SK-N-SH (cell line): ENCODE measurements around the gene MAST2. TPM values are rescaled to one million over a fixed set of nuclear protein-coding genes. Genes with fewer than 3 reads are reported as not detected.

Experiments
- CTCF ChIA-PET: fragments of 300-600, 350-600 bp; formaldehyde crosslinking; extraction: SDS; loops from one replicate; lab custom pipeline; 2021; lab: Yijun Ruan, JAX
- POLR2A ChIA-PET: fragments of 350-600 bp; sonication (Branson Sonifier 250); formaldehyde crosslinking; extraction: SDS; loops from one replicate; lab custom pipeline; 2020; ENCODE audit warnings: antibody characterized with exemption, inconsistent platforms; lab: Yijun Ruan, JAX
- DNase-seq: peaks from one replicate; pipeline ENCODE4 v3.0.0; 2012
- H2AFZ ChIP-seq: fragments of 200-600 bp; sonication (generic); 2 replicates; pipeline ENCODE4 v1.8.1; 2016; ENCODE audit warnings: antibody characterized with exemption, mild to moderate bottlenecking, low read depth
- H3F3A ChIP-seq: fragments of 200-600 bp; sonication (generic); replicated peaks from 2 replicates; pipeline ENCODE3; 2016; ENCODE audit warnings: antibody characterized with exemption, mild to moderate bottlenecking; ENCODE audit not compliant: insufficient read depth
- H3K27ac ChIP-seq, 2 experiments: fragments of 200-500 bp in 1 of 2; fragments of 200-600 bp in 1 of 2; sonication (Bioruptor generic) in 1 of 2; sonication (generic), shearing (Covaris generic) in 1 of 2; 2 replicates each; pipeline versions ENCODE4 v1.5.1 to v1.6.1; 2014 to 2016; ENCODE audit warnings: low read depth in 2 of 2, inconsistent platforms in 1 of 2, low read length in 1 of 2, mild to moderate bottlenecking in 1 of 2, mixed read lengths in 1 of 2
- H3K27me3 ChIP-seq: fragments of 200-600 bp; sonication (generic), shearing (Covaris generic); 2 replicates; pipeline ENCODE4 v1.6.1; 2016; ENCODE audit warnings: mixed run types; ENCODE audit not compliant: insufficient read depth
- H3K36me3 ChIP-seq, 2 experiments: fragments of 200-500 bp in 1 of 2; fragments of 200-600 bp in 1 of 2; sonication (Bioruptor generic) in 1 of 2; sonication (generic) in 1 of 2; replicated peaks in 1 of 2; 2 replicates each; pipeline versions ENCODE3 to v1.5.1; 2014 to 2016; ENCODE audit warnings: low read length in 1 of 2, mild to moderate bottlenecking in 1 of 2; ENCODE audit not compliant: insufficient read depth in 2 of 2, control insufficient read depth in 1 of 2
- H3K4me1 ChIP-seq, 2 experiments: fragments of 200-500 bp in 1 of 2; fragments of 200-600 bp in 1 of 2; sonication (Bioruptor generic) in 1 of 2; sonication (generic), shearing (Covaris generic) in 1 of 2; 2 replicates each; pipeline versions ENCODE4 v1.5.1 to v1.6.1; 2014 to 2016; ENCODE audit warnings: low read depth in 1 of 2, low read length in 1 of 2, mixed run types in 1 of 2; ENCODE audit not compliant: insufficient read depth in 2 of 2, control insufficient read depth in 1 of 2
- H3K4me2 ChIP-seq: fragments of 200-600 bp; sonication (generic), shearing (Covaris generic); 2 replicates; pipeline ENCODE4 v1.6.1; 2017; ENCODE audit warnings: mixed run types
- H3K4me3 ChIP-seq, 2 experiments: fragments of 200-500 bp in 1 of 2; fragments of 200-600 bp in 1 of 2; sonication (Bioruptor generic) in 1 of 2; sonication (generic), shearing (Covaris generic) in 1 of 2; 2 replicates each; pipeline versions ENCODE4 v1.5.1 to v1.8.1; 2014 to 2016; ENCODE audit warnings: low read depth in 2 of 2, inconsistent platforms in 1 of 2, low read length in 1 of 2, mild to moderate bottlenecking in 1 of 2, mixed read lengths in 1 of 2, moderate library complexity in 1 of 2
- H3K79me2 ChIP-seq: fragments of 200-600 bp; sonication (generic); 2 replicates; pipeline ENCODE4 v1.8.1; 2017; ENCODE audit warnings: mild to moderate bottlenecking; ENCODE audit not compliant: insufficient read depth
- H3K9ac ChIP-seq: fragments of 200-600 bp; sonication (generic); 2 replicates; pipeline ENCODE4 v1.6.1; 2017; ENCODE audit warnings: mixed run types
- H3K9me2 ChIP-seq: fragments of 200-600 bp; sonication (generic); 2 replicates; pipeline ENCODE4 v1.6.1; 2017; ENCODE audit warnings: mixed run types
- H3K9me3 ChIP-seq: fragments of 200-600 bp; sonication (generic); 2 replicates; pipeline ENCODE4 v1.6.1; 2017; ENCODE audit warnings: mixed run types, mild to moderate bottlenecking, moderate library complexity
- H4K20me1 ChIP-seq: fragments of 200-600 bp; sonication (generic); 2 replicates; pipeline ENCODE4 v1.6.1; 2017; ENCODE audit warnings: mild to moderate bottlenecking, mixed run types; ENCODE audit not compliant: insufficient read depth
- CTCF ChIP-seq: fragments of 200-600 bp; sonication (generic); IDR thresholded peaks from 2 replicates; pipeline ENCODE4 v1.6.1; 2017; ENCODE audit warnings: antibody characterized with exemption, mild to moderate bottlenecking, moderate library complexity
- EZH2phosphoT487 ChIP-seq: fragments of 200-600 bp; sonication (generic); IDR thresholded peaks from 2 replicates; pipeline ENCODE4 v1.6.1; 2017; ENCODE audit warnings: low read depth, mixed run types, mild to moderate bottlenecking, antibody characterized with exemption, moderate library complexity, borderline replicate concordance
- MXI1 ChIP-seq: IDR thresholded peaks from 2 replicates; pipeline ENCODE4 v1.6.1; 2012; ENCODE audit warnings: mild to moderate bottlenecking, low read depth, low read length, improper control_type of control experiment
- NRF1 ChIP-seq: IDR thresholded peaks from 2 replicates; pipeline ENCODE4 v1.6.1; 2012; ENCODE audit warnings: low read depth, mild to moderate bottlenecking, low read length
- REST ChIP-seq: IDR thresholded peaks from 2 replicates; pipeline ENCODE4 v1.6.1; 2012; ENCODE audit warnings: mild to moderate bottlenecking, low read depth, low read length, moderate library complexity
- USF1 ChIP-seq: IDR thresholded peaks from 2 replicates; pipeline ENCODE4 v1.4.0; 2012; ENCODE audit warnings: low read depth, borderline replicate concordance
- YY1 ChIP-seq: IDR thresholded peaks from 2 replicates; pipeline ENCODE4 v1.4.0; 2012; ENCODE audit warnings: low read depth, mild to moderate bottlenecking
- WGBS: methylation state at CpG from one replicate; pipeline ENCODE4 v1.1.6; 2017; ENCODE audit warnings: low lambda C conversion rate; 5-methylcytosine and 5-hydroxymethylcytosine counted together
- polyA plus RNA-seq, 3 experiments: library from polyadenylated mRNA; depleted of rRNA; stranded (reverse); fragments of >200 nt; gene quantifications; 2 replicates each; pipeline ENCODE4 v1.2.3, GENCODE V29; 2012

MAST2 gene
- polyA plus RNA-seq, 1 of the 3 experiments (the other 2 are of a cell fraction) = 53.4 TPM

- TF ChIP-seq CTCF = no peak
- TF ChIP-seq MXI1 = no peak
- TF ChIP-seq REST = no peak
- TF ChIP-seq, all 33 proteins: peak for 0
These were observed 15.5 kb upstream of the MAST2 start (continued) for GRCh38 chr1:45787905-45788304.

- no peak for TF ChIP-seq YY1
- CTCF ChIA-PET = no interaction called here
- H3K79me2 ChIP-seq = no peaks in the 10 kb centered on the region
These were observed 13.8 kb upstream of the MAST2 start for GRCh38 chr1:45789601-45790000.

GRCh38 chr1:45792744-45793143 lies 10.7 kb upstream of the MAST2 start:
- ChIA-PET POLR2A (no interaction called here), CTCF (no interaction called here)
- Histone ChIP-seq H3K36me3 (no peaks in the 10 kb centered on the region), H3K4me3 (no peak overlapping the region), H3F3A (no peaks in the 10 kb centered on the region), H3K79me2 (no peaks in the 10 kb centered on the region), H3K27me3 (no peaks in the 10 kb centered on the region), H2AFZ (no peak overlapping the region), H3K27ac (no peak overlapping the region), H3K4me2 (no peak overlapping the region), H3K9me3 (no peaks in the 10 kb centered on the region), H4K20me1 (no peaks in the 10 kb centered on the region), H3K4me1 (no peaks in the 10 kb centered on the region; a peak in 1 of 4 replicates), H3K9me2 (no peaks in the 10 kb centered on the region), H3K9ac (no peak overlapping the region)
- DNase-seq = no peak
- TF ChIP-seq EZH2phosphoT487 (no peak), NRF1 (no peak), USF1 (no peak)
- 94% methylated on average over 4 of the region's 4 CpGs for WGBS

More at GRCh38 chr1:45789601-45790000, 13.8 kb upstream of the MAST2 start:
- H3F3A ChIP-seq = no peaks in the 10 kb centered on the region
- no peaks in the 10 kb centered on the region for H4K20me1 ChIP-seq
- no peaks in the 10 kb centered on the region for H3K9me2 ChIP-seq
- no peak overlapping the region for H3K9ac ChIP-seq
- H3K9me3 ChIP-seq = no peaks in the 10 kb centered on the region
- DNase-seq = no peak
- 70% methylated on average over 2 of the region's 2 CpGs for WGBS
- H3K36me3 ChIP-seq = no peaks in the 10 kb centered on the region
- no peaks in the 10 kb centered on the region; a peak in 1 of 4 replicates for H3K4me1 ChIP-seq
- no peak overlapping the region for H3K4me2 ChIP-seq
- H3K4me3 ChIP-seq = no peak overlapping the region
- H2AFZ ChIP-seq = no peak overlapping the region
- no peak overlapping the region for H3K27ac ChIP-seq
- H3K27me3 ChIP-seq = no peaks in the 10 kb centered on the region
- POLR2A ChIA-PET = no interaction called here
